ENCODE results near the gene CD63.

The CD63 gene

GRCh38 chr12:55739025-55739378, 10.2 kb upstream of the CD63 start:
- FAIRE-seq (no peak), DNase-seq (ENCODE audit: low spot score) (no peak)

- DNase-seq (ENCODE audit: low spot score) (peak; percentile 54), FAIRE-seq (peak; percentile 76)
These were observed 9.6 kb upstream of the CD63 start for GRCh38 chr12:55738123-55739024.

GRCh38 chr12:55737581-55738122, 8.8 kb upstream of the CD63 start:
- DNase-seq (ENCODE audit: low spot score): no peak
- no peak for FAIRE-seq

GRCh38 chr12:55736780-55737580, 8.2 kb upstream of the CD63 start:
- peak; percentile 55 for DNase-seq (ENCODE audit: low spot score)
- no peak for FAIRE-seq

- DNase-seq (ENCODE audit: low spot score): no peak
- no peak for FAIRE-seq
These were observed 7.3 kb upstream of the CD63 start for GRCh38 chr12:55736076-55736475.

- DNase-seq (ENCODE audit: low spot score) (no peak), FAIRE-seq (no peak)
These were observed 5.8 kb upstream of the CD63 start for GRCh38 chr12:55734595-55734994.

- DNase-seq (ENCODE audit: low spot score) (no peak), FAIRE-seq (no peak)
These were observed 5.0 kb upstream of the CD63 start for GRCh38 chr12:55733858-55734257.

GRCh38 chr12:55733021-55733555, 4.3 kb upstream of the CD63 start:
- FAIRE-seq: no peak
- no peak for DNase-seq (ENCODE audit: low spot score)

- DNase-seq (ENCODE audit: low spot score) (no peak), FAIRE-seq (no peak)
These were observed 3.5 kb upstream of the CD63 start for GRCh38 chr12:55732288-55732687.

GRCh38 chr12:55729819-55730818, 1.3 kb upstream of the CD63 start:
- no peak for FAIRE-seq
- peak; percentile 52 for DNase-seq (ENCODE audit: low spot score)

GRCh38 chr12:55728186-55728938, 447 bp downstream of the CD63 start:
- FAIRE-seq: no peak
- no peak for DNase-seq (ENCODE audit: low spot score)

GRCh38 chr12:55727643-55728185, 1.1 kb downstream of the CD63 start:
- FAIRE-seq: no peak
- DNase-seq (ENCODE audit: low spot score): peak; percentile 74

GRCh38 chr12:55726971-55727370, 1.8 kb downstream of the CD63 start:
- no peak for FAIRE-seq
- DNase-seq (ENCODE audit: low spot score): no peak

- FAIRE-seq (no peak), DNase-seq (ENCODE audit: low spot score) (no peak)
These were observed 3.3 kb downstream of the CD63 start for GRCh38 chr12:55725556-55725955.

GRCh38 chr12:55724940-55725309, 3.9 kb downstream of the CD63 start:
- no peak for DNase-seq (ENCODE audit: low spot score)
- no peak for FAIRE-seq

- FAIRE-seq: no peak
These were observed 4.4 kb downstream of the CD63 start for GRCh38 chr12:55724226-55724939.

GRCh38 chr12:55723516-55724225, 5.1 kb downstream of the CD63 start:
- FAIRE-seq (no peak), DNase-seq (ENCODE audit: low spot score) (no peak)

More at GRCh38 chr12:55724226-55724939, 4.4 kb downstream of the CD63 start:
- DNase-seq (ENCODE audit: low spot score): no peak

- no peak for FAIRE-seq
- DNase-seq (ENCODE audit: low spot score): peak; percentile 35
These were observed 5.9 kb downstream of the CD63 start for GRCh38 chr12:55722948-55723347.
